Immature natural killer cell (primary cell): ENCODE measurements around the gene SLC2A10. TPM values are rescaled to one million over a fixed set of nuclear protein-coding genes. Genes with fewer than 3 reads are reported as not detected.
A peak's percentile ranks its signal among the peaks of the same experiment; 100 is the strongest.
"Not testable (repeated sequence)": the region's sequence is repeated elsewhere in the genome, so short reads cannot be mapped to it uniquely, and the experiment has no call there.

Experiments used
- DNase-seq, 3 donors: peaks; one replicate each; pipeline ENCODE4 v3.0.0; 2022; ENCODE audit warnings: mixed read lengths in 1 of 3
- H3K27ac Mint-ChIP-seq, 6 donors: one replicate each; pipeline ENCODE4 v1.8.0; 2020; ENCODE audit warnings: mixed read lengths in 6 of 6, mild to moderate bottlenecking in 5 of 6, inconsistent platforms in 4 of 6, moderate library complexity in 3 of 6
- H3K27me3 Mint-ChIP-seq, 3 donors: one replicate each; pipeline ENCODE4 v1.8.0; 2020 to 2021; ENCODE audit warnings: low read depth in 3 of 3, mild to moderate bottlenecking in 3 of 3, mixed read lengths in 3 of 3, moderate library complexity in 3 of 3, inconsistent platforms in 1 of 3
- H3K36me3 Mint-ChIP-seq, 3 donors: one replicate each; pipeline ENCODE4 v1.8.0; 2020; ENCODE audit warnings: mixed read lengths in 3 of 3, inconsistent platforms in 2 of 3, mild to moderate bottlenecking in 2 of 3
- H3K4me1 Mint-ChIP-seq, 2 donors: one replicate each; pipeline ENCODE4 v1.8.0; 2020; ENCODE audit warnings: inconsistent platforms in 2 of 2, mild to moderate bottlenecking in 2 of 2, mixed read lengths in 2 of 2, moderate library complexity in 1 of 2
- H3K4me3 Mint-ChIP-seq, 5 donors: one replicate each; pipeline ENCODE4 v1.8.0; 2020; ENCODE audit warnings: mild to moderate bottlenecking in 5 of 5, mixed read lengths in 5 of 5, inconsistent platforms in 3 of 5, moderate library complexity in 3 of 5
- H3K9me3 Mint-ChIP-seq, 6 donors: one replicate each; pipeline ENCODE4 v1.8.0; 2020; ENCODE audit warnings: mild to moderate bottlenecking in 6 of 6, mixed read lengths in 6 of 6, inconsistent platforms in 4 of 6, moderate library complexity in 3 of 6
- polyA plus RNA-seq, 3 donors: library from polyadenylated mRNA; unstranded; fragments of 300-500 nt; fragmentation: Illumina TruSeq; gene quantifications; one replicate each; pipeline ENCODE4 v1.2.3, GENCODE V29; 2021

Gene SLC2A10
- polyA plus RNA-seq, 3 donors from 2014 or later, result 1.3 to 3.0 TPM; not detected in 1

DNA sequence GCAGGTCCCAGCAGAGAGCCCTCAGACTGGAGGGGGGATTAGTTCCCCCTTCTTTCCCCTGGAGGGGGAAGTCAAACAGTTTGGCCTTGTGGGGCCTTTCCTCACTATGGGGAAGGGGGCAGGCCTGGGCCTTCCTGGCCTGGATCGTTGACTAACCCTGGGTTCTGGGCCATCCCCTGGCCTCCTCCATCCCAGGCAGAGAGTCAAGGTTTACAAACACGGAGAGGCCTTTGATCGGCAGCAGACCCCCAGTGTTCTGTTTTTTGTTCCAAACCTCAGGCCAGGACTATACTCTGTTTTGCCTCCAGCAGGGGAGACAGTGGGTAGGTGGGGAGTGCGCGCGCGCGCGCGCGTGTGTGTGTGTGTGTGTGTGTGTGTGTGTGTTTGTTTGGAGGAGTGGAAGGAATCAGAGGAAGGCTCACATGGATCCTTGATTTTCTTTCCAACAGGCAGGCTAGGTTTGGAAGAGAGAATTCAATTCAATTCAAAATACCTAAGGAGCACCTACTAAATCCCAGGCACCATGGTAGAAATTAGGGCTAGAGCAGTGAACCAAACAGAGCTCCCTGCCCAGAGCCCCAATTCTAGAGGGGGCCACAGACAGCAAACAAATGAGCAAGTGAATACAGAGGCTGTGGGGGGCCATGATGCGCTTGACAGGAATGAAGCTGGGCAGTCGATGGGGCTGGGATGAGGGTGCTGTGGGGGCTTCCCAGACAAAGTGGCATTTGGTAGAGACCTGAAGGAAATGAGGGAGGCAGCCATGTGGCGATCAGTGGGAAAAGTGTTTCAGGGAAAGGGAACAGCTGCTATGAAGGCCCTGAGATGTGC, 35.0 kb upstream of the SLC2A10 start:
- no peak overlapping the region for H3K27ac Mint-ChIP-seq
- DNase-seq, result no peak
- peaks cover 0 to 2% (median 0%) of the 10 kb centered on the region in 3 donors for H3K27me3 Mint-ChIP-seq
- H3K36me3 Mint-ChIP-seq, result peaks cover 0 to 9% (median 4%) of the 10 kb centered on the region in 3 donors
- H3K4me1 Mint-ChIP-seq, result no peaks in the 10 kb centered on the region
- H3K4me3 Mint-ChIP-seq, result no peak overlapping the region
- peaks cover 0 to 4% (median 0%) of the 10 kb centered on the region in 6 donors for H3K9me3 Mint-ChIP-seq

DNA sequence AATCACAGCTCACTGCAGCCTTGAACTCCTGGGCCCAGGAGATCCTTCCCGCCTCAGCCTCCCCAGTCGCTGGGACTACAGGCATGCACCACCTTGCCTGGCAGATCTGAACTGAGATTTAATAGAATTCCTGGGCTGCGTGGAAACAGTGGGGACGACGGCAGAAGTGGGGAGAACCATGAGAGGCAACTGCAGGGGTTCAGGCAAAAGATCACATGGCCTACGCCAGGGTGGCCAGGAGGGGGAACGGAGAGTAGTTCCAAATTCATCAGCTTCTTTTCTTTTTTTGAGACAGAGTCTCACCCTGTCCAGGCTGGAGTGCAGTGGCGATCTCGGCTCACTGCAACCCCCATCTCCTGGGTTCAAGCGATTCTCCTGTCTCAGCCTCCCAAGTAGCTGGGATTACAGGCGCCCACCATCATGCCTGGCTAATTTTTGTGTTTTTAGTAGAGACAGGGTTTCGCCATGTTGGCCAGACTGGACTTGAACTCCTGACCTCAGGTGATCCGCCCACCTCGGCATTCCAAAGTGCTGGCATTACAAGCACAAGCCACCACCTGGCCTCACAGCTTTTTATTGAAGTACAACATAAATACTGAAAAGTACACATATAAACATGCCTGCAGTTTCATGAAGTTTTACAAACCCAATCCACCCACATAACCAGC, 32.7 kb upstream of the SLC2A10 start:
- H3K36me3 Mint-ChIP-seq, H3K27ac Mint-ChIP-seq, H3K27me3 Mint-ChIP-seq, H3K4me3 Mint-ChIP-seq, DNase-seq, H3K9me3 Mint-ChIP-seq: not testable (repeated sequence)
- peaks cover 12 to 13% of the 10 kb centered on the region in 2 donors for H3K4me1 Mint-ChIP-seq

GRCh38 chr20:46677608-46678007, 31.8 kb upstream of the SLC2A10 start:
- Mint-ChIP-seq H3K27me3 (peaks cover 0 to 2% (median 0%) of the 10 kb centered on the region in 3 donors), H3K27ac (peak overlapping the region in 1 of 6 donors; percentile 32)

DNA sequence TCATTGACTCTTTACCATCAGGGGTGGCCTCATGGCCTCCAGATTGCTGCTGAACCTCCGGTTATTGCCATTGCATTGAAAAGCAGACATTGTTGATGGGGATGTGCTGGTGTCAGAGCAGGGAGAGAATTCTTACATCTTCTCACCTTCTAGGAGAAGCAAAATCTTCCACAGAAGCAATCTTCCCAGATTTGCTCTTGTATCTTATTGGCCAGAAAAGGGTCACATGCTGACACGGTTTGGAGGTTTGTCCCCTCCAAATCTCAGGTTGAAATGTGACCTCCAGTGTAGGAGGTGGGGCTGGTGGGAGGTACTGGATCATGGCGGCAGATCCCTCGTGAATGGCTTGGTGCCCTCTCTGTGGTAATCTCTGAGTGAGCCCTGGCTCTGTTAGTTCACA, 30.9 kb upstream of the SLC2A10 start:
- DNase-seq, result no peak
- H3K4me1 Mint-ChIP-seq, result peaks cover 23 to 30% of the 10 kb centered on the region in 2 donors
- H3K27ac Mint-ChIP-seq, result no peak overlapping the region
- no peak overlapping the region for H3K4me3 Mint-ChIP-seq
- H3K9me3 Mint-ChIP-seq, result peaks cover 0 to under 1% (median 0%) of the 10 kb centered on the region in 6 donors
- peaks cover 0 to 3% (median 1%) of the 10 kb centered on the region in 3 donors for H3K36me3 Mint-ChIP-seq
- H3K27me3 Mint-ChIP-seq, result peaks cover 0 to 2% (median 0%) of the 10 kb centered on the region in 3 donors

More at GRCh38 chr20:46677608-46678007, 31.8 kb upstream of the SLC2A10 start:
- DNase-seq, result no peak
- no peaks in the 10 kb centered on the region for H3K9me3 Mint-ChIP-seq
- peaks cover 0 to 5% (median 0%) of the 10 kb centered on the region in 3 donors for H3K36me3 Mint-ChIP-seq
- H3K4me1 Mint-ChIP-seq, result peaks cover 16 to 21% of the 10 kb centered on the region in 2 donors
- H3K4me3 Mint-ChIP-seq, result no peak overlapping the region

GRCh38 chr20:46680684-46681031, 28.8 kb upstream of the SLC2A10 start:
- Mint-ChIP-seq H3K9me3 (peaks cover 0 to 2% (median 0%) of the 10 kb centered on the region in 6 donors), H3K4me1 (peaks cover 34 to 51% of the 10 kb centered on the region in 2 donors), H3K27ac (no peak overlapping the region), H3K36me3 (peaks cover 0 to 13% (median 11%) of the 10 kb centered on the region in 3 donors), H3K27me3 (peaks cover 0 to 2% (median 0%) of the 10 kb centered on the region in 3 donors), H3K4me3 (no peak overlapping the region)
- DNase-seq, result no peak

DNA sequence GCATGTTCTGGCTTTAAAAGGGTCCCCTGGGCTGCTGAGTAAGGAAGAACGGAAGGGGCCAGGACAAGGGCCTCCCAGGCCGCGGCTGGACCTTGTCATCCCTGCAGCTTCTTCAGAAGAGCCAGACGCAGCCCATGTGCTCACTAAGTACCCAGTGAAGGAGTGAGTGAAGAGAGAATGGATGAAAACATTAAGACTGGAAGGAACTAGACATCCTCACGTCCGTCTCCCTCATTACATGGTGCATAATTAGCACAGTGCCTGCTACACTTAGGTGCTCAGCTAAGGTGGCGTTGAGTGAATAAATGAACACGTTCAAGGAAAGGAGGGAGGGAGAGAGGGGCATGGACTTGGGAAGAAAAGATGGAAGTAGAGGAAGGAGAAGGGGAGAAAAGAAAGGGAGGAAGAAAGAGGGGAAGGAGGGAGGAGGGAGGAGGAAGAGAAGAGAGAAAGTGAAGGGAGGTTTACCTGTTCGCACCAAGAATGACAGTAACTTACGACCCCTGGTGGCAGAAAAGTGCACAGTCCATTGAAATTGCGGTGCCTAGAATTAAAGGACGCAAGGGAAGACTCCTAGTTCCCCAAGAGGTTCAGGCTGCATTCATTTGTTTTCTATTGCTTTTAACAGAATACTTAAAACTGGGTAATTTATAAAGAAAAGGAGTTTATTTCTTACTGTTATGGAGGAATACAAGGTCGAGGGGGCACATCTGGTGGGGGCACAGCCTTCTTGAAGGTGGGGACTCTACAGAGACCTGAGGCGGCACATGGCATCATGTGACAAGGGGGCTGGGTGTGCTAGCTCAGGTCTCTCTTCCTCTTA, 28.2 kb upstream of the SLC2A10 start:
- DNase-seq, result peak; percentile 38 to 45 (median 40)
- Mint-ChIP-seq H3K27me3 (peaks cover 0 to 2% (median 0%) of the 10 kb centered on the region in 3 donors), H3K4me3 (no peak overlapping the region), H3K27ac (peak overlapping the region in 2 of 6 donors; percentile 33 to 56), H3K36me3 (peaks cover 0 to 16% (median 13%) of the 10 kb centered on the region in 3 donors), H3K4me1 (peaks cover 40 to 57% of the 10 kb centered on the region in 2 donors), H3K9me3 (peaks cover 0 to 2% (median 0%) of the 10 kb centered on the region in 6 donors)

DNA sequence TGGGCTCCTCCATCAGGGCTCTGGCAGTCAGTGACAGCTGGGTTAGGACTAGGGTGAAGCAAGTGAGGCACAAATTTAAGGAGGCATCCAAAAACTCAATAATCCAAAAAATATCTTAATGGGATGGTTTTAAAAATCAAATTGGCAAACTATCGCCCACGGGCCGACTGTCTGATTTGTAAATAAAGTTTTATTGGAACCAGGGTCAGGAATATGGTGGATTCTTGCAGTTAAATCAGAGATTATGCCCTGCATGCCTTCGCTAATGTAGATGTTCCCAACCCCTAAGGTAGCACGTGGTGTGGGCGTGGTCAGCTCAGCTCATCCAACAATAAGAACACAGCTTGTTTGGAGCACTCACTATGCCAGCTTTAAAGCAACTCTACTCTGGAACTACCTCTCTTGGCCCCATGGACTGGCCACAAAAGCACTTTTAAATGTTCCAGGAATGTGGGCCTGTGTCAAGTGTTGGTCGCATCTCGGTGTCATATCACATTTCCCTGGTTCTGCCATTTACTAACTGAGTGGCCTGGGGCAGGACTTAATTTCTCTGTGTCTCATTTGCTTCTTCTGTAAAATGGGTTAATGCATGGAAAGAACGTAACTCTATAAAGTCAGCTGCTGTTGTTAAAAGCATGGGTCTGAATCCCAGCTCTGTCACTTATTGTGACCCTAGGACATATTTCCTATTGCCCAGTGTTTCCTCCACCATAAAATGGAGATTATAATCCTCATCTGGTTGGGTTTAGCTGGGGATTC, 27.2 kb upstream of the SLC2A10 start:
- Mint-ChIP-seq H3K27ac (peak overlapping the region in 2 of 6 donors; percentile 17 to 36), H3K36me3 (peaks cover 0 to 18% (median 13%) of the 10 kb centered on the region in 3 donors), H3K9me3 (peaks cover 0 to 2% (median 0%) of the 10 kb centered on the region in 6 donors), H3K4me3 (no peak overlapping the region), H3K4me1 (peaks cover 50 to 67% of the 10 kb centered on the region in 2 donors), H3K27me3 (peaks cover 0 to 2% (median 0%) of the 10 kb centered on the region in 3 donors)
- no peak for DNase-seq

- H3K4me3 Mint-ChIP-seq, result no peak overlapping the region
- peaks cover 59 to 76% of the 10 kb centered on the region in 2 donors for H3K4me1 Mint-ChIP-seq
- H3K36me3 Mint-ChIP-seq, result peaks cover 0 to 18% (median 13%) of the 10 kb centered on the region in 3 donors
- H3K9me3 Mint-ChIP-seq, result peaks cover 0 to 2% (median 0%) of the 10 kb centered on the region in 6 donors
- H3K27ac Mint-ChIP-seq, result peak overlapping the region in 1 of 6 donors; percentile 64
- DNase-seq, result no peak
- peaks cover 0 to 2% (median 0%) of the 10 kb centered on the region in 3 donors for H3K27me3 Mint-ChIP-seq
Observed at GRCh38 chr20:46683011-46683667, 26.3 kb upstream of the SLC2A10 start.

- H3K9me3 Mint-ChIP-seq, result peaks cover 0 to 2% (median 0%) of the 10 kb centered on the region in 6 donors
- peaks cover 63 to 81% of the 10 kb centered on the region in 2 donors for H3K4me1 Mint-ChIP-seq
- H3K4me3 Mint-ChIP-seq, result no peak overlapping the region
- DNase-seq, result no peak
- H3K27ac Mint-ChIP-seq, result peak overlapping the region in 1 of 6 donors; percentile 11
- peaks cover 0 to 18% (median 13%) of the 10 kb centered on the region in 3 donors for H3K36me3 Mint-ChIP-seq
- H3K27me3 Mint-ChIP-seq, result peaks cover 0 to 2% (median 0%) of the 10 kb centered on the region in 3 donors
Observed at GRCh38 chr20:46683668-46683938, 25.8 kb upstream of the SLC2A10 start.

- Mint-ChIP-seq H3K36me3 (peaks cover 0 to 18% (median 13%) of the 10 kb centered on the region in 3 donors), H3K4me1 (peaks cover 64 to 83% of the 10 kb centered on the region in 2 donors), H3K9me3 (peaks cover 0 to 2% (median 0%) of the 10 kb centered on the region in 6 donors), H3K4me3 (no peak overlapping the region), H3K27me3 (peaks cover 0 to 2% (median 0%) of the 10 kb centered on the region in 3 donors), H3K27ac (peak overlapping the region in 1 of 6 donors; percentile 11)
- DNase-seq, result no peak
Observed at GRCh38 chr20:46683939-46684750, 25.3 kb upstream of the SLC2A10 start.

DNA sequence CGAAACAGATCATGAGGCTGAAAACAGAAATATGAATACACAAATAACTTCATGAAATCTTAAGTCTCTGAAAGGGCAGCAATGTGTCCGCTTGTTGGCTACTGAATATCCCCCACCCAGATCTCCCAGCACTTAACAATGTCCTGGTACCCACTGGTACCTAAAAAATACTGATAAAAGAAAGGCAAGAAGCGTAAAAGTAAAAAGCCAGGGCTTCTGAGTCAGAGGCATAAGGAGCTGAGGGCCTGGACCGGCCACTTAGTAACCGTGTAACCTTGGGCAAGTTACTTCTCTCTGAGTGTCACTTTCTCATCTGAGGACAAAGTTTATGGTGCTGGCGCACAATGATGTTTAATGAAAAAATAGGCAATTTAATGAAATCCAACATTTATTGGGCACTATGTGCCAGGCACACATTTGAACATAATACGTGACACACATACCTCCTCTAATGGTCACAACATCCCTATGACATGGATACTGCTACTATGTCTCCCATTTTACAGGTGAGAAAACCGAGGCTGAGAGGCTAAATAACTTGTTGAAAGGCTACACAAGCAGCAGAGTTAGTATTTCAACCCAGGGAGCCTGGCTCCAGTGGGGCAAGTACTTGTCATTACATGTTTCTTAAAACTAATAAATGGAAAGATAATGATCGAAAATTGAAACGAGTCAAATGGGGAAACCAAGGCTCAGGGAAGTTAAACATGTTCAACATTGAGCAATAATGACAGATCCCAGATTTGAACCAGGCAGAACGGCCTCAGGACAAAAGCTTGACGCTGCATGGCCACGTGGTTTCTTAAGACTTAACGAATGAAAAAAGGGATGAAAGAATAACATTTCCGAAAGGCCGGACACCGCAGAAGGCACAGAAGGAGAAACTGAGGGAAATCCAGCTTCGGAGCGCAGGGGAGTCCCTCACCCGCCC, 21.0 kb upstream of the SLC2A10 start:
- H3K4me1 Mint-ChIP-seq, result peaks cover 52 to 71% of the 10 kb centered on the region in 2 donors

More for the DNA sequence above, 21.0 kb upstream of the SLC2A10 start:
- peaks cover 0 to 2% (median 0%) of the 10 kb centered on the region in 6 donors for H3K9me3 Mint-ChIP-seq
- DNase-seq, result no peak
- peaks cover 0 to 18% (median 12%) of the 10 kb centered on the region in 3 donors for H3K36me3 Mint-ChIP-seq
- H3K27me3 Mint-ChIP-seq, result peaks cover 0 to 3% (median 2%) of the 10 kb centered on the region in 3 donors
- peak overlapping the region; percentile 89 to 96 (median 92) for H3K27ac Mint-ChIP-seq
- H3K4me3 Mint-ChIP-seq, result peak overlapping the region; percentile 94 to 98 (median 96)
